Cardiac muscle cell (in vitro differentiated cells and primary cell): ENCODE data around the gene SPATA17. TPM values are rescaled to one million over a fixed set of nuclear protein-coding genes. Genes with fewer than 3 reads are reported as not detected.
A peak's percentile ranks its signal among the peaks of the same experiment; 100 is the strongest.

Experiments
- DNase-seq, 2 donors: peaks; one replicate each; pipeline versions ENCODE4 v3.0.0 to v3.0.0-alpha.2; 2010 to 2017; ENCODE audit warnings: low read depth in 1 of 2, low spot score in 1 of 2
- H3K27ac ChIP-seq: fragments of 200-600 bp; sonication (generic); 2 replicates; pipeline ENCODE4 v1.5.1; 2016
- H3K27me3 ChIP-seq: fragments of 200-600 bp; sonication (generic); 2 replicates; pipeline ENCODE4 v1.6.0; 2016; ENCODE audit warnings: control low read depth
- H3K36me3 ChIP-seq: fragments of 200-600 bp; sonication (generic); 2 replicates; pipeline ENCODE4 v1.5.1; 2016; ENCODE audit warnings: control low read depth
- H3K4me1 ChIP-seq: fragments of 200-600 bp; sonication (generic); 2 replicates; pipeline ENCODE4 v1.8.1; 2017; ENCODE audit warnings: low read depth, mild to moderate bottlenecking, mixed run types
- H3K4me3 ChIP-seq: fragments of 200-600 bp; sonication (generic); 2 replicates; pipeline ENCODE4 v1.5.1; 2016; ENCODE audit warnings: mild to moderate bottlenecking
- H3K9me3 ChIP-seq: fragments of 200-600 bp; sonication (generic); 2 replicates; pipeline ENCODE4 v1.5.1; 2017; ENCODE audit warnings: low read depth, mild to moderate bottlenecking, control low read depth
- CTCF ChIP-seq: IDR thresholded peaks from 2 replicates; pipeline ENCODE4 v1.5.1; 2012; ENCODE audit warnings: low read depth, mild to moderate bottlenecking, low read length
- polyA plus RNA-seq: library from polyadenylated mRNA; unstranded; fragments of >200 nt; fragmentation: Nextera tagmentation; extraction: Ambion mirVana; gene quantifications from 2 replicates; pipeline ENCODE4 v1.2.1, GENCODE V29; 2016
- total RNA-seq: library from RNA; depleted of rRNA; stranded (reverse); fragments of >200 nt; gene quantifications from 2 replicates; pipeline ENCODE4 v1.2.3, GENCODE V29; 2016

The SPATA17 gene
- total and polyA plus RNA-seq, 2 experiments from 2014 or later: 1.2 to 2.6 TPM

GRCh38 chr1:217620814-217621213 lies 10.3 kb upstream of the SPATA17 start:
- Histone ChIP-seq H3K9me3 (no peaks in the 10 kb centered on the region), H3K27ac (no peak overlapping the region), H3K4me1 (no peaks in the 10 kb centered on the region), H3K36me3 (peaks cover 10% of the 10 kb centered on the region), H3K4me3 (no peak overlapping the region), H3K27me3 (no peaks in the 10 kb centered on the region)
- no peak for DNase-seq
- TF ChIP-seq CTCF: no peak

GRCh38 chr1:217622042-217622441 lies 9.1 kb upstream of the SPATA17 start:
- Histone ChIP-seq H3K4me1 (no peaks in the 10 kb centered on the region), H3K4me3 (no peak overlapping the region), H3K9me3 (no peaks in the 10 kb centered on the region), H3K27ac (no peak overlapping the region), H3K27me3 (no peaks in the 10 kb centered on the region), H3K36me3 (peaks cover 10% of the 10 kb centered on the region)
- DNase-seq: no peak
- TF ChIP-seq CTCF: no peak

- DNase-seq: no peak
- peaks cover 17% of the 10 kb centered on the region for H3K4me1 ChIP-seq
These were observed 4.8 kb upstream of the SPATA17 start for GRCh38 chr1:217626321-217626720.

GRCh38 chr1:217627431-217627830 lies 3.7 kb upstream of the SPATA17 start:
- H3K4me1 ChIP-seq: peaks cover 17% of the 10 kb centered on the region
- H3K9me3 ChIP-seq: no peaks in the 10 kb centered on the region
- no peak for TF ChIP-seq CTCF
- DNase-seq: no peak
- no peak overlapping the region for H3K27ac ChIP-seq
- H3K27me3 ChIP-seq: no peaks in the 10 kb centered on the region
- no peaks in the 10 kb centered on the region for H3K36me3 ChIP-seq
- no peak overlapping the region for H3K4me3 ChIP-seq

More at GRCh38 chr1:217626321-217626720, 4.8 kb upstream of the SPATA17 start:
- H3K9me3 ChIP-seq: no peaks in the 10 kb centered on the region
- H3K27me3 ChIP-seq: no peaks in the 10 kb centered on the region
- no peak for TF ChIP-seq CTCF
- H3K27ac ChIP-seq: no peak overlapping the region
- no peaks in the 10 kb centered on the region for H3K36me3 ChIP-seq
- no peak overlapping the region for H3K4me3 ChIP-seq

- Histone ChIP-seq H3K36me3 (no peaks in the 10 kb centered on the region), H3K27me3 (no peaks in the 10 kb centered on the region), H3K4me1 (no peaks in the 10 kb centered on the region), H3K4me3 (no peak overlapping the region), H3K9me3 (no peaks in the 10 kb centered on the region), H3K27ac (no peak overlapping the region)
- TF ChIP-seq CTCF: no peak
- no peak for DNase-seq
These were observed 11.3 kb downstream of the SPATA17 start for GRCh38 chr1:217642455-217642854.

- no peak overlapping the region for H3K4me3 ChIP-seq
- peak in 1 of 2 donors; percentile 26 for DNase-seq
- H3K9me3 ChIP-seq: no peaks in the 10 kb centered on the region
- no peaks in the 10 kb centered on the region for H3K4me1 ChIP-seq
- H3K36me3 ChIP-seq: no peaks in the 10 kb centered on the region
- H3K27ac ChIP-seq: no peak overlapping the region
- H3K27me3 ChIP-seq: no peaks in the 10 kb centered on the region
- TF ChIP-seq CTCF: no peak
These were observed 16.6 kb downstream of the SPATA17 start for GRCh38 chr1:217647791-217648190.
